GM18870 (cell line): ENCODE results near the gene TNP2.
A peak's percentile ranks its signal among the peaks of the same experiment; 100 is the strongest.
"Not testable (repeated sequence)": the region's sequence is repeated elsewhere in the genome, so short reads cannot be mapped to it uniquely, and the experiment has no call there.

Experiments used
- ATAC-seq: cut with Tn5 transposase; IDR thresholded peaks from one replicate; pipeline ENCODE4 v1.9.1; 2021; ENCODE audit warnings: moderate library complexity; ENCODE audit not compliant: unreplicated experiment

TNP2 gene

DNA sequence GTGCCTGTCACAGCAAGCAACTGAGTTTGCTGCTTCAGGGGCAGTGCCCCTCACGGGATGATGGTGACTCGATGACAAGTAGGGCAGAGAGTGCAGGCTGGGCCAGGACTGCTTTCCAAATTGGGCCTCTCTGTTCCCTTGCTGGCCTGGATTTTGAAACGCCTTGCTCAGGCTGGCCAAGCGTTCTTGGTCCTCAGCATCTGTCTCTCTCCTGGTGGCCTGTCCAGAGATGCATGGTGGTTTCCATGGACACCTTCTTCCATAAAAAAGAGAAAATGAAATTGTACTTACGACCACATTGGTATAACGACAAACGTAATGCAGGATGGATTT, 31.4 kb upstream of the TNP2 start:
- no peak for ATAC-seq

DNA sequence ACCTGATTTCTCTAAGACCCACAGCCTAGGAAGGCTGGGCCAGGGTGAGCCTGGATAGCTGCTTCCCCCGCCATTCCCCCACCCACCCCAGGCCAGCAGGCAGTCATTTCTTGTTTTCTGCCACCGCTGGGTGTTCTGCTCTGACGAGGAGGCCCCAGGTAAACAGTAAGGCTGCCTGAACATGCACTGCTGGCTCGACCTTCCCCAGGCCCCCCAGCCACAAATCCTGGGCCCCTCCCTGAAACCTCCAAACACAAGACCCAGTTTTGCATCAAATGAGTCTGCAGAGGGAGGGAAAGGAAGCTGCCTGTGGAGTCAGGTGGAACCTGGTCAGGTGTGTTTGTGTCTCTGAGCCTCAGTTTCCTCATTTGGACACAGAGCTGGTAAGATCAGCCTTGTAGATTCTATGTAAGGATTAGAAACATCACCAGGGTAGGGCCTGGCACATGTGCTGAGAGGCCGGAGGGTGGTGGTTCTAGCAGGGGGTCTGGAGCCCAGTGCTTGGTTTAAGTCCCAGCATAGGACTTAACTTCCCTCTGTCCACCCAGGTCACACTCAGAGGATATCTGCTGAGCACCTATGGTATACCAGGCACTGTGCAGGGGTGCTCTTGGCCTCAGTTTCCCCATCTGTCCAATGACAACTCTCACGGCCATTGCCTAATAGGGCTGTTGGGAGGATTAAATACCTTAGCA, 30.9 kb upstream of the TNP2 start:
- no peak for ATAC-seq

DNA sequence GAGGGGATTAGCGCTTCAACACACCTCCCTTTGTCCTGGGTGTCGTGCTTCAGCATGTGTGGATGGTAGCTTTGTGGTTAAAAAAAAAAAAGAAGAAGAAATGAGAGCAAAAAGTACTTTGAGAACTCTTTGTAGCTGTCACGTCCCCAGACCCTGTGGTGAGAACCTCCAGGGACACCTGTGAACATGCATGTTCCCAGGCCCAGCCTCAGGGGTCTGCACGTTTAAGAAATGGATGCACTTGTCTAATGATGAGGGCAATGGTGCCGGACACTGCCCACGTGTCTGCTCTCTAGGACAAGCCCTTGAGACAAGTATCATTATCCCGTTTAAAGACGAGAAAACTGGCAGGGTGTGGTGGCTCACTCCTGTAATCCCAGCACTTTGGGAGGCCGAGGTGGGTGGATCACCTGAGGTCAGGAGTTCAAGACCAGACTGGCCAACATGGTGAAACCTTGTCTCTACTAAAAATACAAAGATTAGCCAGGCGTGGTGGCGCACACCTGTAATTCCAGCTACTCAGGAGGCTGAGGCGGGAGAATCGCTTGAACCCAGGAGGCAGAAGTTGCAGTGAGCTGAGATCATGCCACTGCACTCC, 29.9 kb upstream of the TNP2 start:
- ATAC-seq, result not testable (repeated sequence)

DNA sequence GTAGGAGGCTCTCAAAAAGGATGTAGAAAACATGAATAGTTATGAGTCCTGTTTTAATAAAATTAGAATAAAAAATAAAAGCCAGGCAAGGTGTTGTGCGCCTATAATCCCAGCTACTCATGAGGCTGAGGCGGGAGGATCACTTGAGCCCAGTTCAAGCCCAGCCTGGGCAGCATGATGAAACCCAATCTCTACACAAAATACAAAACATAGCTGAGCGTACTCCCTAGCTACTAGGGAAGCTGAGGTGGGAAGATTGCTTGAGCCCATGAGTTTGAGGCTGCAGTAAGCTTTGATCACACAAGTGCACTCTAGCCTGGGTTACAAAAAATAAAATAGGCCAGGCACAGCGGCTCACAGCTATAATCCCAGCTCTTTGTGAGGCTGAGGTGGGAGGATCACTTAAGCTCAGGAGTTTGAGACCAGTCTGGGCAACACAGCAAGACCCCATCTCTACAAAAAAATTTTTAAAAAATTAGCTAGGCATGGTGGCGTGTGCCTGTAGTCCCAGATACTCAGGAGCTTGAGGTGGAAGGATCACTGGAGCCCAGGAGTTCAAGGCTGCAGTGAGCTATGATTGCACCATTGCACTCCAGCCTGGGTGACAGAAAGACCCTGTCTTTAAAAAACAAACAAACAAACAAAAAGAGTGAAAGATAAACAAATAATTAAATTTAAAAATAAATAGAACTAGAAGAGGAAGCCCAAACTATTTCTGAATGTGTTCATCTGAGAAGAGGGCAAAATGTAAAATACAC, 29.2 kb upstream of the TNP2 start:
- no peak for ATAC-seq

DNA sequence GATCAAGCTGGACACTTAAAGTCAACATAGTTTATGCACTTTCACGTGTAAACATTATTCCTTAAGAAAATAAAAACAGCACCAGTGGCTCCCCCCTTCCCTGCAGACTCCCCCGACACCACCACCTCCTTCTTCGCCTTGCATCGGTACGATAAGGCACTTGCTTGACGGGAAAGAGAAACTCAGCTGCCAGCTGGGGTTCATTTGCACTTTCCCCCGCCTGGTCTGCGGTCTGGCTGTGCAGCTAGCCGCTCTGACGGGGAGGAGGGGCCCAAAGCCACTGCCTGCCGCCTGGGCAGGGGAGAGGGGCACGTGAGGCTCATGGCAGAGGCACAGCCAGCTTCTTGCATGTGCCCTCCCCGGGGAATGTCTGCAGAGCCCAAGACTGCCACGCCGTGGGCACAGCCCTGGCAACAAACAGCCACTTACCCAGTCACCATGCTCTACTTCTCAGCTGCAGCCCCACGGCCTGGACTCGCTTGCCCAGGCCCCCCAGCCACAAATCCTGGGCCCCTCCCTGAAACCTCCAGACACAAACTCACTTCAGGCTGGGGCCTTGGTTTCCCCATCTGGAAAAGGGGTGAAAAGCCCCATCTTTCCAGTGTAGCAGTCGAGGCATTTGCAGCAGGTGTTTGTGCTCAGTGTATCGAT, 28.5 kb upstream of the TNP2 start:
- ATAC-seq, result peak; percentile 68

DNA sequence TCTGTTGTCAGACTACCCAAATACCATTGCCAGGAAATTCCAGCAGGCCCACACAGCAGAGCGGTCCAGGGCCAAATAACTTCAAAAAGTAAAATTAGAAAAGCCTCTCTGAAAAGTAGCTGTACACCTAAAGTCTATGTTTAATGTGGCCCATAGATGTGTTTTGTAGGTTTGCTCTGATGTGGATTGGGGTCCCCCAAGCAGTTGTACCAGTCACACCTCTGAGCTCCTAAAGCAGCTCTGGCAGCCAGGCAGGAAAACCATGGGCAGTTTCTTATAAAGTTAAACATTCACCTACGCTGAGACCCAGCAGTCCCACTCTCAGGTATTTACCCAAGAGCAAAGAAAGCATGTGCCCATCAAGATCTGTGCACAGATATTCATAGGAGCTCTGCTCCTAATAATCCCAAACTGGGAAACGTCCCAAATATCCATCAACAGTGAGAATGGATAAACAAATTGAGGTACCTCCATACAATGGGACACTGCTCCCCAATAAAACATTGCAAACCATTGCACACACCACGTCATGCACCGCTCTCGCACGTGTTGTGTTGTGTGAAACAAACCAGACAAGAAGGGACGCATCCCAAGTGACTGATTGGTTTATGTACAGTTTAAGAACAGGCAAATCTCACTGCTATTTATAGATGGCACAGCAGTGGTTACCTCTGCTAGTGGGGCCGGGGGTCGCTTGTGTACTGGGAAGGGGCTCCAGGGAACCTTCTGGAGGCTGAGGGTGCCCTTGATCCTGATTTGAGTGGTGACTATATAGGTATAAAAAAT, 27.8 kb upstream of the TNP2 start:
- ATAC-seq, result peak; percentile 18

DNA sequence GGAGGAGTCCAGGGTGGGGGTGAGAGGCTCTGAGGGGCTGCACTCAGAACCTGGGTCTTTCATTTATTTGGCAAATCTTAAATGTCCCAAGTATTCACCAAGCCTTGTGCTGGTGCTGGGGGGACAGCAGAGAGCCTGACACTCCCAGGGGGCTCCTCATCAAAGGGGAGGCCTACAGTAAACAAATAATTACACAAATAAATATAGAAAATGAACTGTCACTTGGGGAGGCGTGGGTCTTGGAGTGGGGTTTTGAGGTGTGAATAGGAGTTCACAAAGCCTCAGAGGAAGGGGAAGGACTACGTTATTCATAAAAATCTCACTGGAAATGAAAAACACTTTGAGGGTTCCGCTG, 27.2 kb upstream of the TNP2 start:
- no peak for ATAC-seq

DNA sequence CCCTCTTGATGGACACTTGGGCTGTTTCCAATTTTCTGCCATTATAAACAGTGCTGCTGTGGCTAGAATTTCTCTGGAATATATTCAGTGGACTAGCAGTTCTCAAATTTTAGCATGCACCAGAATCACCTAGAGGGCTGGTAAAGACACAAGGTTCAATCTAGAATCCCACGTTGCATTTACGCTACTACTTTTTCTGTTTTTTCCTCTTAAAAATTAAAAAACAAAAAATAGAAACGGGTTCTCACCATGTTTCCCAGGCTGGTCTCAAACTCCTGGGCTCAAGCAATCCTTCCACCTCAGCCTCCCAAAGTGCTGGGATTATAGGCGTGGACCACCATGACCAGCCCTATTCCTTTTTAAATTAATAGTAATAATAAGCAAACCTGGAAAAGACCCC, 26.5 kb upstream of the TNP2 start:
- no peak for ATAC-seq

DNA sequence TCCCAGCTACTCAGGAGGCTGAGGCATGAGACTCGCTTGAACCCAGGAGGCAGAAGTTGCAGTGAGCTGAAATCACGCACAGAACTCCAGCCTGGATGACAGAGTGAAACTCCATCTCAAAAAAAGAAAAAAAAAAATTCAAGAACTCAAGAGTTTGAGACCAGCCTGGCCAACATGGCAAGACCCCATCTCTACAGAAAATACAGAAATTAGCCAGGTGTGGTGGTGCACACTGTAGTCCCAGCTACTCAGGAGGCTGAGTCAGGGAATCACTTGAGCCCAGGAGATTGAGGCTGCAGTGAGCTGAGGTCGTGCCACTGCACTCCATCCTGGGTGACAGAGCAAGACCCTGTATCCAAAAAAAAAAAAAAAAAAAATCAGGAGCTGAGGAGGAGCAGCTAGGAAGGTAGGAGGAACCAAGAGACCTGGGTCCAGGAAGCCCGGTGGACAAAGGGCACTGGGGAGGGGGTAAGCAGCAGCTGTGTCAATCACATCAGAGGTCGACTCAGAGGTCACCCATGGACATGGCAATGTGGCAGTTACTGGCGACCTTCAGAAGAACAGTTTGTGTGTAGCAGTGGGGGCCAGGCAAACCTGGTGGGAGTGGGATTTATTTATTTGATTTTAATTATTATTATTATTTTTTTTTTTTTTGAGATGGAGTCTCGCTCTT, 23.1 kb upstream of the TNP2 start:
- ATAC-seq, result no peak

DNA sequence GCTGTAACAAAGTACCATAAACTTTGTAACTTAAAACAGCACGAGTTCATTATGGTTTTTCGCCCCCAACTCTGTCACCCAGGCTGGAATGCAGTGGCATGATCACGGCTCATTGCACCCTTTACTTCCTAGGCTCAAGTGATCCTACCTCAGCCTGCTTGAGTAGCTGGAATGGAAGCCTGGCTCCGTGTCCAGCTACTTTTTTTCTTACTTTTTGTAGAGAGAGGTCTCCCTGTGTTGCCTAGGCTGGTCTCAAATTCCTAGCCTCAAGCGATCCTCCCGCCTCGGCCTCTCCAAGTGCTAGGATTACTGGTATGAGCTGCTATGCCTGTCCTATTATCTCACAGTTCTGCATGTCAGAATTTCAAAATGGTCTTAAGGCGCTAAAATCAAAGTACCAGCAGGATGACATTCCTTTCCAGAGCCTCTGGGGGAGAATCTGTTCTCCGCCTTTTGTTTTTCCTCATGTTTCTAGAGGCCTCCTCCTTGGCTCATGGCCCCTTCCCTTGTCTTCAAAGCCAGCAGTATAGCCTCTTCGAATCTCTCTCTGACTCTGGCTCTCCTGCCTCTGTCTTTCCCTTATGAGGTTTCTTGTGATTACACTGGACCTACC, 22.1 kb upstream of the TNP2 start:
- no peak for ATAC-seq

DNA sequence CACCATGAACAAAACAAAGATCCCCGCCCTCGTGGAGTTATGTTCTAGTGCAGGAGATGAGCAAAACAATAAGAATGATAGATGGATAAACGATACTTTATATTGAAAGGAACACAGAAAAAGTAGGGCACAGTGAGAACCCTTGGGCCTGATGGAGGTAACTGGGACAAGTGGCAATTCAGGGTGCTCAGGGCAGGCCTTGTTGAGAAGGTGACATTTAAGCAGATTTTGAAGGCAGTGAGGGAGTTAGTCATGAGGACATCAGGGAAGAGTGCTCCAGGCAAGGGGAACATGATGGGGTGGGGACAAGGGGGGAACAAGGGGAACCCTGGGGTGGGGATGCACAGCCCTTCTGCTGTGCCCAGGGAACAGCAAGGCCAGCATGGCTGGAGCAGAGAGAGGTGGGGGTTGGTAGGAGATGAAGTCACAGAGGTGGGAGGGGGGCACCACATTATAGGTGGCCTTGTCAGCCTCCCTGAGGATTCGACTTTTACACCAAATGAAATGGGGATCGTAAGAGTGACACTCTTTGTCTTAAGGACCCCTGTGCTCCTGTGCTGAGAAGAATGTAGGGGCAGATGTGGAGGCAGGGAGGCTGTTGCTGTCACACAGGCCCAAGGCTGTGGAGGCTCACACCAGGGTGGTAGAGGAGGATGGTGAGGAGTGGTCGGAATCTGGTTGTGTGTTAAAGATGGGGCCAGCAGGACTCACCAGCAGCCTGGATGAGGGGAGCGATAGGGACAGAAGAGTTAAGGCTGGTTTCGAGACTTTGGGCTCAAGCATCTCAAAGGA, 21.2 kb upstream of the TNP2 start:
- ATAC-seq, result no peak

DNA sequence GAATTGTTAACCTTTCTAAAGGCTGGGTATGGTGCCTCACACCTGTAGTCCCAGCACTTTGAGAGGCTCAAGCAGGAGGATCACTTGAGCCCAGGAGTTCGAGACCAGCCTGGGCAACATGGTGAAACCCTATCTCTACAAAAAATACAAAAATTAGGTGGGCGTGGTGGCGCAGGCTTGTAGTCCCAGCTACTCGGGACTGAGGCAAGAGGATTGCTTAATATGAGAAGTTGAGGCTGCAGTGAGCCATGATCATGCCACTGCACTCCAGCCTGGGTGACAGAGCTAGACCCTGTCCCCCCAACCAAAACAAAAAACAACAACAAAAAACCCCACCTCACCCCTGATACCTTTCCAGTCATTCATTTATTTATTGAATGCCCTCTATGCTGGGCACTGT, 20.6 kb upstream of the TNP2 start:
- not testable (repeated sequence) for ATAC-seq

DNA sequence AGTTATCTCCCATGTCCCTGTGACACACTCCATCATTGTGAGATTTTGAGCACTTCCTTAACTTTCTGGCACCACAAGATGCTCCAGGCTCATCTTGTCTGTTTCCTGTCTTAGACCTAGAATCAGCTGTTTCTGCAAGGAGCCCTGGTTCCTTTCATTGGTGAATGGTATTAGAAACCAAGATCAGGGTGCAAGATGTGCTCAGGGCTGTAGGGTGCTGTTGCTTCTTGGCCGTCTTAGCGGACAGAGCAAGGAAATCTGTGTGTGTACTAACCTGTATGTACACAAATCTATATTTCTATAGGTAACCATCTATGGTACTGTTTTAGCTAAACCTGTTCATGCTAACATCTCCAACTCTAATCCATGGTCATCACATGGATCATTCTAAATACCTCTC, 20.1 kb upstream of the TNP2 start:
- ATAC-seq, result no peak

DNA sequence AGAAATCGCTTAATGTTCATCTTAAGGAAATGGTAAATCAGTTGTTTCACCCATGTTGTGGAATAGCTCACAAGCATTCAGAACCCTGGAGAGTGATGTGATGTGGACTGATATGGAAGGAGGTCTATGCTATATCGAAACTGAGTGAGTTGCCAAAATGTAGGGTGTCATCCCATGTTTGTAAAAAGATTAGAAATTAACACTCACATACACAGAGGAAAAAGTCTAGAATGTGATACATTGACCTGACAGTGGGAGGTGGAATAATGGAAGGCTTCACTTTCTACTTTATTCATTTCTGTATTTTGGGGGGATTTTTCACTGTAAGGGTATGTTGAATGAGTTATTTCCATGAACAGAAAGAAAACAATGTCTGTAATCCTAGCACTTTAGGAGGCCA, 16.7 kb upstream of the TNP2 start:
- ATAC-seq, result no peak

DNA sequence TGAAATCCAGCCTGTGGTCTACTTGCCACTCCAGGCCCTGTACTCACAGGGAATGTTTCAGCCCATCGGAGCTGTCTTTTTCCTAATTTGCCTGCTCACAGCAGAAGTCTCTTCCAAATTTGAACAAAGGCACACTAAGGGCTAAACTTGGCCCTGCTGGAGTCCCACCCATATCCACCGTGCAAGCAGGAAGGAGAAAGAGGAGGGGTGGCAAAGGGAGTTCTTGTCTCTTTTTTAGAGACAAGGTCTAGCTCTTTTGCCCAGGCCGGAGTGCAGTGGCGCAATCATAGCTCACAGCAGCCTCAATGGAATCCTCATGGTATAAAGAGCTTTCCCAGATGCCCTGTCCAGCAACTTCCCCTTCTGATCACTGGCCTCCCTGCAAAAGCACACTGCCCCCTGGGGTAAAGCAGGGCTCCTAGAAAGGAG, 14.7 kb upstream of the TNP2 start:
- no peak for ATAC-seq

DNA sequence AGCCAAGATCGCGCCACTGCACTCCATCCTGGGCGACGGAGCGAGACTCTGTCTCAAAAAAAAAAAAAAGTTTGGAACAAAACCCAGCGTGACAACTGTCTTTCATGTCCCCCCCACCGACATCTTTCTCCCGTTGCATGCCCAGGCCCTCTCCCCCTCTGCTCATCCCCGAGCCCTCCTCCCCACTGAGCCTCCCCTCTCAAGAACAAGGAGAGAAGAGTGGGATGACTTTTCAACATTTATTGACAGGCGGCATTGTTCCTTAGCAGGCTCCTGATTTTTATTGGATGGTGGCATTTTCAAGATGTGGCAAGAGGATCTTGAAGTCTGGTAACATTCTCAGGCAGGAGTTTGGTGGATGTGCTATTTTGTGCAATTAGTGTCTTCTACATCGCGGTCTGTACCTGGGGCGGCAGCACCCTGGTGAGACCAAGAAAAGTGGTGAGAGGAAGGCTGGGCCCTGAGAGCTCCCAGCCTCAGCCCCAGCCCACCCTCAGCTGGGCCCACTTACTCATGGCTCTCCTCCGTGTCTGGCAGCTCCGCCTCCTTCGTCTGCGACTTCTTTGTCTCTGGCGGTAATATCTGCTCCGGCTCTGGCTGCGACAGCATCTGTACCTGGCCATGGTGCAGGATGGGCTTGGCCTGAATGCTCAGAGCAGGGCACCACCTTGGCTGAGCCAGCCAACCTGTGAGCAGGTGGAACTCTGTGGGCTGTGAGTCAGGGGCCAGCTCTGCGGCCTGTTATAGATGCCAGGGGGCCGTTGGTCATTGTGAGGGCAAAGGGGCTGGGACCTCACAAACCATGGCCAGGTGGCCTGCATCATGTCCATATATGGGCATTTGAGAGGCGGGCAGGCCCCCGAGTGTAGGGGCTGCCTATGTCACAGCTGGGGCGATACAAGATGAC, 11.7 kb upstream of the TNP2 start, which contains the start of gene PRM1:
TSS of gene PRM1 (minus strand) at position 715 of the 907 bp plus-strand sequence. CDS start at position 623, 92 bp downstream.
- ATAC-seq, result no peak

DNA sequence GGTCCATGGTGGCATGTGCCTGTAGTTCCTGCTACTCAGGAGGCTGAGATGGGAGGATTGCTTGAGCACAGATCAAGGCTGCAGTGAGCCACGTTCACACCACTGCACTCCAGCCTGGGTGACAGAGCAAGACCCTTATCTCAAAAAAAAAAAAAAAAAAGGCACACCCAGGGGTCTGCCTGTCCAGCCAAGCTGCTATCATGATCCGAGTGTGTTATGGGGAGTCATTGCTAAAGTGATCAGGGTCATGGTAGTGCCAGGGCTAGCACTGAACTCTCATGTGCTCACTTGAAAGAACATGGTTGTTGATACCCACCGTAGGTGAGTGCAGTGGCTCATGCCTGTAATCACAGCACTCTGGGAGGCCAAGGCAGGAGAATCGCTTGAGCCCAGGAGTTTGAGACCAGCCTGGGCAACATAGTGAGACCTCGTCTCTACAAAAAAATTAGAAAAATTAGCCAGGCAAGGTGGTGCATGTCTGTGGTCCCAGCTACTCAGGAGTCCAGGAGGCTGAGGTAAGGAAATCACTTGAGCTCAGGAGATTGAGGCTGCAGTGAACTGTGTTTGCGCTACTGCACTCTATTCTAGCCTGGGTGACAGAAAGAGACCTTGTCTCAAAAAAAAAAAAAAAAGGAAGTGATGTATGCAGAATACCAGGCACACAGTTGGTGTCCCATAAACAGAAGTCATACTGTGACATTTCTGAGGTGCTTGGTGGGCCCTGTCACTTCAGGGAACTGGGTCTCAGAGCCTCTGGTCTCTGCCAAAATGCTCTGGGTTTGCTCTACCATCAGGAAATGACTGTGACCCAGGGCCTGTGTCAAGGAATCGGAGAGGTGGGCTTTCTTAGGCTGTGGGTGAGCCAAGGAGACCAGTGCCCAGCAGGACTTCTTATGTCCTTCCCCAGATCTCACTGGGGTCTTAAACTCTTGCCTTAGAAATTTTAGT, 9.8 kb upstream of the TNP2 start:
- no peak for ATAC-seq
